Fibroblast of skin of left biceps (primary cell): ENCODE results near the gene OLFML2A.

Experiments
- DNase-seq, 2 experiments: peaks; one replicate each; pipeline ENCODE4 v3.0.0-alpha.2; 2013; ENCODE audit warnings: low read depth in 2 of 2

OLFML2A gene

DNA sequence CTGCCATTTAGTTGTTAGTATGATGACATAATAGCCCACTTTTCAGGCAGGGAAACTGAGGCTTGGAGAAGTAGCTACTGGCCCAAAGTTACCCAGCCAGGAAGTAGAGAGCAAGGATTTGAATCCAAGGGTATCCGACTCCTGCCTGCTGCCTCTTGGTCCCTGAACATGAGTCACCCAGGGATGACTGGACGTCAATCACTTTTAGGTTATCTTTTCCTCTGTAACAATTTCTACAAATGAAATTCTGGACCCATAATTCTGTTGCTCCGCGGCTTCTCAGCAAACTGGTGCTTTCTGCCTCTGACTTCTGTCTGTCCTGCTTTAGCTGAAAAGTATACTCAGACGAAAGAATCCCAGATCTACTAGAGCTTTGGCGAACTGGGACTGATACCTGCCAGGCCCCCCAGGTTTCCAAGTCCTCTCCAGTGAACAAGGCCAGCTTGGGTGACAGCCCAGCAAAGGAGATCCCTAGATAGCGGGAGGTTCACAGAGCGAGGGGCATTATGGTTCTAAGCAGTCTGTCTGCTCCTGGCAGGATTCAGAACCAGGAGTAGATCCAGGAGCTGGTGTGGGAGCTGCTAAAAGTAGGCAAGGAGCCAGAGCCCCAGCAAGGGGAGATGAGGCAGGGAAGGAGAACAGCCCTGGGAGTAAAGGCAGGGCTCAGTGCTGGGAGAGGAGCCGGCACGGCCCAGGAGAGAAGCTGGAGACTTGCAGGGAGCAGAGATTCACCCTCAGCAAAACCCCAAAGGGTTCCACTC lies 20.6 kb downstream of the OLFML2A start:
- no peak for DNase-seq

DNA sequence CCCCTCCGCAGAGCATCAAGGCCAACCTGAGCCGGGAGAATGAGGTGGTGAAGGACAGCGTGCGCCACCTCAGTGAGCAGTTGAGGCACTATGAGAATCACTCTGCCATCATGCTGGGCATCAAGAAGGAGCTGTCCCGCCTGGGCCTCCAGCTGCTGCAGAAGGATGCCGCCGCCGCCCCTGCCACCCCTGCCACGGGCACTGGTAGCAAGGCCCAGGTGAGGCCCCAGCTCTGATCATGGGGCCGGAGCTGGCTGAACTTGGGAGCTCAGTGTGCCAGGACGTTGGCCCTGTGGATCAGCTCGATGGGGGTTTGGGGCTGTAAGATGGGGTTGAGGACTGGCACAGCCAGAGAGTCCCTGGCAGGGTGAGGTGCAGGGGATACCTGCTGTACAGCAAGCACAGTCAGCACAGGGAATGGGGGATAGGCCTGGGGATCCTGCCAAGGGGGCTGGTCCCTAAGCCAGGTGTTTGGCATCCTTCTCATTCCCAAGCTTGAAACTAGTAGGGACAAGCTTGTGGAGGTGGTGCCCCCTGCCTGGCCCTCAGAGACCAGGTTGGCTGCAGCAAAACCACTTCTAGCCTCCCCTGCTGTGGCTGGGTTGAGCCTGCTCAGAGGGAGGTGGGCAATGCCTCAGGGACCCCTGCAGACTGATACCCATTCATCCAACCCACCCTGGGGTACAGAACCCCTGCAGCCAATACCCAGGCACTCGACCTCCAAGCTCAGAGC lies 22.5 kb downstream of the OLFML2A start:
- no peak for DNase-seq

DNA sequence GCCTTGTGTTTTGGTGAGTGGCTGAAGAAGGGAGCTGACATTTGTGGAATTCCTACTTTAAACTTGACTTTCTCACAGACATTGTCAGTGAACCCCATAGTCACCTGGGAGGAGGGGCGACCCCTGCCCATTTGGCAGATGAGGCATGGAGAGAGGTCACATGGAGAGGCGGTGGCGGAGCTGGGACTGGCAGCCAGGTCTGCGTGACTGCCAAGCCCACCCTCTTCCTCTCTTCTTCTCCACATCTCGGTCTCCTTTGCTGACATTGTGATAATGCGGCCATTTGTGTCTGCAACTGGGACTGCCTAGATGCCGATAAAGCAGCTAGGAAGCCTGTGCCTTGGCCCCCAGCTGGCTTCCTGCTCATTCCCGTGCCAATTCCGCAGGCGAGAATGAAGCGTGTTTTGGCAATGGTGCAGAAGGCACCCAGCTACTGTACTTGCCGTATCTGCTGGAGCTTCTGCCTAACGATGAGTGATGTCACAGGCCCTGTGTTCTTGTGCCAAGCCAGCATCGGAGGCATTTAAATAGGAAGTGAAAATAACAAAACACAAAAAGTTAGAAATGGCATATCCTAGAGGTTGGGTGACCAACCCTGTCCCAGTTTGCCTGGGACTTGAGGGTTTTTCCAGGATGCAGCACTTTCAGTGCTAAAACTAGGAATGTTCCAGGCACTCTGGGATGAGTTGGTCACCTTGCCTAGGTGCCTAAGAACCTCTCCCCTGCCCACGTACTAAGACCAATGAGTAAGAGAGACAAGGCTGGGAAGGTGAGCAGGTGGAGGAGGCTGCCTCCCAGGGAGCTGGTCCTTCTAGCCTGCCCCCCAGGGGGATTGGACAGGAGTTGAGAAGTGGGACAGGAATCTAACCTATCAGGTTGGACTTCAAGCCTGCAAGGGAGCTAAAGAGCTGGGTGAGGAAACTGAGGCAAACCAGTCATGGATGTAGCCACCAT lies 23.6 kb downstream of the OLFML2A start:
- DNase-seq: no peak

DNA sequence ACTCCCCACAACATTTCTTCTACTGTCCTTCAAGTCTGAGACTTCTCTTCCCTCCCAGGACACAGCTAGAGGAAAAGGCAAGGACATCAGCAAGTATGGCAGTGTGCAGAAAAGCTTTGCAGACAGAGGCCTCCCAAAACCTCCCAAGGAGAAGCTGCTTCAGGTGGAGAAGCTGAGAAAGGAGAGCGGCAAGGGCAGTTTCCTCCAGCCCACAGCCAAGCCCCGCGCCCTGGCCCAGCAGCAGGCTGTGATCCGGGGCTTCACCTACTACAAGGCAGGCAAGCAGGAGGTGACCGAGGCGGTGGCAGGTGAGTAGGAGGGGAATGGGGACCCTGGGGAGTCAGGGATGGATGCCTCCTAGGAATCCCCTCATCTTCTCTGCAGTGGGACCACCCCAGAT lies 24.4 kb downstream of the OLFML2A start:
- no peak for DNase-seq

DNA sequence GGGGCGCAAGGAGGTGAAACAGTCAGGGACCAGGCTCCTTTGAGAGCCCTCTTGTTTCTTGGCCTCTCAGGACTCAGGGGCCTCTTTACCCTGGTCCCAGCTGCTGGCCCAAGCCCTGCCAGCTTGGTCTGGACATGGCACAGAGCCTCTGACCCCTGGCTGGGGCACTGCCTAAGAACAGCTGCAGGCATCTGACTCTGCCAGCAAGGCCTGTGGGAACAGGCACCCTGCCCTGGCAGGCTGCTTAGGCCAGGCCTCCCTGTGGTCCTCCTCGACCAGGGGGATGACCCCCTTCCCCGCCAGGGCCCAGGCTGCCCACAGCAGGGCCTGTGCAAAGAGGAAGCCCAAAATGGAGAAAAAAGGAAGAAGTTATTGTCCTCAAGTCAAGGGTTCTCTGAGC lies 25.5 kb downstream of the OLFML2A start:
- no peak for DNase-seq

DNA sequence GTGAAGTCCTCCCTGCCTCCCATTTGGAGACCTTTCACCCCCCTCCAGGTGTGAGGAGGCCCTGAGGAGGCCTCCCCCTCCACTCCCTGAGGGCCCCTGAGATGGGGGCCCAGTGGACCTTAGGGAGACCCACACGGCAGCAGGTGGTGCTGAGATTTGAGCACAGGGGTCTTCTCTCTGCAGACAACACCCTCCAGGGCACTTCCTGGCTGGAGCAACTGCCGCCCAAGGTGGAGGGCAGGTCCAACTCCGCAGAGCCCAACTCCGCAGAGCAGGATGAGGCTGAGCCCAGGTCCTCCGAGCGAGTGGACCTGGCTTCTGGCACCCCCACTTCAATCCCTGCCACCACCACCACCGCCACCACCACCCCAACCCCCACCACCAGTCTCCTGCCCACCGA lies 27.0 kb downstream of the OLFML2A start:
- DNase-seq: no peak

DNA sequence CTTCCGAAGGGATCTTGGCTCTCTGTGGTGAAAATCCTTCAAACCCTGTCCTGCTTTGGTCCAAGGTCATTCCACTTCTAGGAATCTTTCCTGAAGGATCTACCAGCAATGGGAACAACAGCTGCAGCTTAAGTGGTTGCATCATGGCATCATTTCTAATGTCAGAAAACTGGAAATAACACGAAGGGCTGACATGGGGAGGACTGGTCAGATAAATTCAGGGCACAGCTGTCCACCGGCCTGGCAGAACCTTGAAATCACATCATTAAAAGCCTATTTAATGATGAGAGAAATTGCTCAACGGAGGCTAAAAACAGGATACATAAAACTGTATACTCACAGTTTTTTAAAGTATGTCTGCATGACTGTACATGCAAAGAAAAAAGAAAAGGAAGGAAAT lies 28.3 kb downstream of the OLFML2A start:
- no peak for DNase-seq

DNA sequence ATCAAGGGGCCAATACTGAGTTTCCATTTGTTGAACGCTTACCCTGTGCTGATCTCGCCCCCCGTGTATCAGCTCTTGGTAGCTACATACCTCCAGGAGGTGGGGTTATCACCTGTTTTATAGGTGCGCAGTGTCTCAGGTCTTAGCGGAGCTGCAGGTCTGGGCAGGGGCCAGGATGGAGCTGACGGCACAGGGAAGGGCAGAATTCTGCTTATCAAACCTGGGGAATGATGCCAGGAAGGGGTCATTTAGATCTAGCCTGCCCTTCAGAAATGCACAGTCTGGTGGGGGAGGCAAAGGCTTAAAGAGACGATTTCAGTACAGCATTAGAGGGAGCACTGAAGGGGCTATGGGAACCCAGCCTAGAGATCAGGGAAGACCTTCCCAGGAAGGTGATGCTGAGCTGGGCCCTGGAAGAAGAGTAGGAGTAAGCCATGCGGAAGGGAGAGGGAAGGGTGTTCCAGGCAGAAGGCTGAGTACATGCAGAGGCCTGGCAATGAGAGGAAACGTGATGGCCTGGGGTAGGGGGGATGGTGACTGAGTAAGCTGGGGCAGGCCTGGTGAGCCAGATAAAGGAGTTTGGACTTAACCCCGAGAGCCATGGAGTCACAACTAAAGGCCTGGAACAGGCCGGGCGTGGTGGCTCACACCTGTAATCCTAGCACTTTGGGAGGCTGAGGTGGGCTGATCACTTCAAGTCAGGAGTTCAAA lies 31.5 kb downstream of the OLFML2A start:
- DNase-seq: no peak

DNA sequence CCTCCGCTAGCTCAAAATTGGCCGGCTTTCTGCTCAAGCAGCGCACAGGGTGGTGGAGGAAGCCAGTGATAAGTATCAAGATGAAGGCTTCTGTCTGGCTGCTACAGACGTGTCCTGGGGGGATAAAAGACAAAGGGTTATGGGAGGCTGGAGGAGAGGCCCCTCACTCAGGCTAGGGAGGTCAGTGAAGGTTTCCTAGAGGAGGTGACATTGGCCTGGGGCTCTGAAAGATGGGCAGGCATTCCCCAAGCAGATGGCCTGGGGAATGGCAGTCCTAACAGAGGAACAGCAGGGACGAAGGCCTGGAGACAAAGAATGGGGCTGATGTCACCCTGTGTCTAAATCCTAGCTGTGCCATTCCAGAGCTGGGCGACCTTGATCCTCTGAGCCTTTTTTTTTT lies 32.3 kb downstream of the OLFML2A start:
- DNase-seq: no peak

DNA sequence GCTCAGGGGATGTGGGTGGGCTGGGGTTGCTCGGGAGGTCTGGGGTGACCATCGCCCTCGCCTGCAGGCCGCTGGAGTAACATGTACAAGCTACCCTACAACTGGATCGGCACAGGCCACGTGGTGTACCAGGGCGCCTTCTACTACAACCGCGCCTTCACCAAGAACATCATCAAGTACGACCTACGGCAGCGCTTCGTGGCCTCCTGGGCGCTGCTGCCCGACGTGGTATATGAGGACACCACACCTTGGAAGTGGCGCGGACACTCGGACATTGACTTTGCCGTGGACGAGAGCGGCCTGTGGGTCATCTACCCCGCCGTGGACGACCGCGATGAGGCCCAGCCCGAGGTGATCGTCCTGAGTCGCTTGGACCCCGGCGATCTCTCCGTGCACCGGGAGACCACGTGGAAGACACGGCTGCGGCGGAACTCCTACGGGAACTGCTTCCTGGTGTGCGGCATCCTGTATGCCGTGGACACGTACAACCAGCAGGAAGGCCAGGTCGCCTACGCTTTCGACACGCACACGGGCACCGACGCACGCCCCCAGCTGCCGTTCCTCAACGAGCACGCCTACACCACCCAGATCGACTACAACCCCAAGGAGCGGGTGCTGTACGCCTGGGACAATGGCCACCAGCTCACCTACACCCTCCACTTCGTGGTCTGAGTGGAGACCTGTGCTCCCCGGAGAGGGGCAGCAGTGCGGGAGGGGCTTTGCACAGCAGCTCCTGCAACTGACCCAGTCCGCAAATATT lies 33.0 kb downstream of the OLFML2A start:
- DNase-seq: no peak

DNA sequence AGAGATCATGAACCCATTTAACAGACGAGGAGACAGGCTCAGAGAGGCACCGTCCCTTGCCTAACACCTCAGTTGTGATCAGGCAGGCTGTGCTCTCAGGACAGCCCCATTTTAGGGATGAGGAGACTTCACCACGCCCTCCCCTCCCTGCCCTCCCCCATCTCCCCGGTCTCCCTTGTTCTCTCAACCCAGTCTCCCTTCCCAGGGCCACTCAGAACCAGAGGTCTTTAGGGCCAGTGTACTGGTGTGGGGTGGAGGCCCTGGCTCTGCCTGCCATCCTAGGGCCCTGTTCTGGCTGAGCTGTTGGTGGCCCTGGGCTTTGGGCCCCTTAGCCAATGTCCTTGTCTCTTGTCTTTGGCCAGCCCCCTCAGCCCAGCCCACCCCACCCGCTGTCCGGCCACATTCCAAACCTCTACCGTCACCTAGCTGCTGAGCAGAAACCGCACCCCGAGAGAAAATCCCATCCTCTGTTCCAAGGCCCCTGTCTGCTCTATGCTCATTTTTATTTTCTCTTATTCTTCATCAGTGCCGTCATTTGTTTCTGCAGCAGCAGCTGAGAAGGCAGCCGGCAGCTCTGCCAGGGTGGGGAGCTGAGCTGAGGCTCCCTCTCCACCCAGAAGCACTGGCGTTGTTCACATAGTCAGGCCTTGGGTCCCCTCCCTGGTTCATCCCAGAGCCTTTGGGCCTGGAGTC lies 33.9 kb downstream of the OLFML2A start:
- DNase-seq: peak; percentile 47 to 52

DNA sequence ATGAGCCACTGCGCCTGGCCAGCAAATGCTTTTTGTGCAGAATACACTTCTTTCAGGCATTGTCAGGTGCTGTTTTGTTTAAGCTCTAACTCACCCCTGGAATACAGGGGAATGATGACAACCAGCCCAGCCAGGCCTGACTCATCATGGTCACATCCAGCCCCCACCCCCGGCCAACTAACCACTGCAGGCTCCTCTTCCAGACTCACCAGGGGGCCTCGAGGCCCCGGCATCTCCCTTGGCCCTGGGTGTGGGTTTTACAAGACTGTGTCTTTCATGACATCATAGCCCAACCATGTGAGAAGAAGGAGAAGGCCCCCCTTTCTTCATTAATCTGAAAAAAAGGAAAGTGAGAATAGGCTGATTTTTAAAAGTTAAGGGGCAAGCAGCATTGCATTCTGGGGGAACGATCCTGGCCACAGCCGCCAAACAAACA lies 35.5 kb downstream of the OLFML2A start:
- DNase-seq: peak; percentile 95 to 96

DNA sequence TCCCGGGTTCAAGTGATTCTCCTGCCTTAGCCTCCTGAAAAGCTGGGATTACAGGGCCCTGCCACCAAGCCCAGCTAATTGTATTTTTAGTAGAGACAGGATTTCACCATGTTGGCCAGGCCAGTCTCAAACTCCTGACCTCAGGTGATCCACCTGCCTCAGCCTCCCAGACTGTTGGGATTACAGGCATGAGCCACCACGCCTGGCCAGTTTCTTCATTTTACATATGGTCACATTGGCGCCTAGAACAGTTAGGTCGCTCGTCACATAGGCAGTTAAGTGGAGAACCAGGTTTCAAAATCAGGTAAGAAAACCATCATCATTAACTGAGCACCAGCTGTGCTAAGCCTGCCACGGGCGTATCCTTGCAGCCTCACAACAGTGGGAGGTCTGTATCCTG lies 36.1 kb downstream of the OLFML2A start:
- no peak for DNase-seq

DNA sequence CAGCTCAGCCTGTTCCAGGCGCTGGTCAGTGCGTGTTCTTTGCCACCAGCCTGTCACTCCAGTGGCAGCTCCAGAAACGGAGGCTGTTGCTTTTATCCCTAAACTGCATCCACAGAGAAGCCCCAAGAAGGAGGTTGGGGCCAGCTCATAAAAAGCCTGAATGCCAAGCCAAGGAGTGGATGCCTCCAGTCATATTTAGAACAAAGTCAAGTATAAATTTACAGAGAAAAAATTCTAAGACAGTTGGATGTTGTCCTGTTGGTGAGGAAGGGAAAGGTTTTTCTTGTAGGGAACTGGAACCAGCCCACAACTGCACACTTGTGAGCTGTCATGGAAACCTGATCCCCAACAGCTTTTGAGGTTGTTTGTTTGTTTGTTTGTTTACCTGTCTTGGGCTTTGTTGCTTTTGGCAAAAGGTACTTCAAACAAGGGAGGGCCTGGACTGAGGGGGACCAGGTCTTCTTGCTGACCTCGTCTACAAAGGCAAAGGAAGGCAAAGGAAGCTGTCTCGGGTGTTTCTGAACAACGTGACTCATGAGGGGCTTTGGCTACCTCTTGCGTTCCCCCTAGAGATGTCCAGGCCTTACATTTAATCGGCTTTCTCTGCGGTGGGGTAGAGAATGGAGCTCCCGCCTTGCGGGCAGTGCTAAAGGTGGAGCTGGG lies 36.7 kb downstream of the OLFML2A start:
- DNase-seq: no peak

DNA sequence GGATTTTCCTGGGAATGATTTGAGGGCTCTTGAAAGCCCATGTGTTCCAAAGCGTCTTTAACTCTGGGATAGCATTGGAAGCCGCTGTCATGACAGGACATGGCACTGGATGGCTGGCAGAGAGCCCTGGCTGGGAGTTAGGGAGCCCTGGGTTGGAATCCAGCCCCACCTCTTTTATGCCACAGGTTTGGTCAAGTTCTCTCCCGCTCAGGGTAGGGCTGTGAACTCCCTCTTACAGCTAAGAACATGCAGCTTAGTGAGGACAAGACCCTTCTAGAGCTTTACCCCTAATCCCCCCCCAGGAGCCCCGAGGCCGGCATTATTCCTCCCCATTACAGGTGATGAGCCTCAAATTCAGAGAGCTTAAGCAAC lies 37.2 kb downstream of the OLFML2A start:
- DNase-seq: no peak

DNA sequence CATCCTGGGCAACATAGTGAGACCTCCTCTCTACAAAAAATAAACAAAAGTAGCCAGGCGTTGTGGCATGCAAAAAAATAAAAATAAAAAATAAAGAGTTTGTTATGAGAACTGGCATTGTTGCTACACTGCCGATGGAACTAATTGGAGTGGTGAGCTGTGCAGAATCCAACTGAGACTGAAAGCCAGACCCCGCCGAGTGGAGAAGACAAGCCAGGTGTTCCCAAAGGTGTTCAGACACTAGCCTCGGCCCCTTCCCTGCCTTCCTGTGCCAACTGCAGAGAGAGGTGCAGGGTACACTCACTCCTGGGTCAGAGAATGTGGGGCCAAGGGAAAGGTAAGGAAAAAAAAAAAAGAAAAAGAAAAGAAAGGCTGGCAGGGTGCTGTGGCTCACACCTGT lies 38.7 kb downstream of the OLFML2A start:
- DNase-seq: no peak

DNA sequence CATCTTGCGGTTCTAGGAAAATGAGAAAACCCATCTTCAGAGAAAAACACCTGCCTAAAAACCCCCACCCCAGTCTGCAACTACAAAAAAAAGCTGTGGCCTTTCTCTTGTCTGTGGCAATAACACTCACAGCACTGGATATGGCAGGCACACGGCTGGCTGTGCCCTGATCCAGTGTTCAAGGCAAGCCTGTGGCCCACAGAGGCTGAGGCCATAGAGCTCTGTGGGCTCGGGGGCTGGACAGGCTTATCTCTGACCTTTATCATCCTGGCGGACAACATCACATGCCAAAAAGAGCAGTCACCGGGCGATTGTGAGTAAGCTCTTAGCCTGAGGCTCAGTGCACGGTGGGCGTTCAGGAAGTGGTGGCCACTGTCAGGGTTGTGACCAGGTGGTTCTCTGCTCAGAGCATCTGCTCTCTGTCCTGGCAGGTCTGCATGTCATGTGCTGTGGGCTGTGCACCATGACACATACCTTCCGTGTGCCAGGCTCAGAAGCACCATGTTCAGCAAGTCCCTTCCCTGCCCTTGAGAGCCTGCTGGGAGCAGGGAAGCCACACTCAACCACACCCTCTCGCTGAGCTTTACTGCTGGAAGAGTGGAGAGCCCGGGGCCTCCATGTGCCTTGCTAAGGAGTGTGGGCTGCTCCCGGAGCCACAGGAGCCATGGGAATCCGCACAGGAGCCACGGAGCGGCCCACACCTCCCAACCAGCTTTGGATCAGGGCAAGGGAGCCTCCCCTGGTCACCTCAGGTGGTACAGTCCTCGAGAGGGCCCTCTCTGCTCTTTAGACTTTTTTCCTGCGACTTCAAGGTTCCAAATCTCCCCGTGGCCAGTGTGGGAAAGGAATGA lies 41.7 kb downstream of the OLFML2A start:
- DNase-seq: no peak

DNA sequence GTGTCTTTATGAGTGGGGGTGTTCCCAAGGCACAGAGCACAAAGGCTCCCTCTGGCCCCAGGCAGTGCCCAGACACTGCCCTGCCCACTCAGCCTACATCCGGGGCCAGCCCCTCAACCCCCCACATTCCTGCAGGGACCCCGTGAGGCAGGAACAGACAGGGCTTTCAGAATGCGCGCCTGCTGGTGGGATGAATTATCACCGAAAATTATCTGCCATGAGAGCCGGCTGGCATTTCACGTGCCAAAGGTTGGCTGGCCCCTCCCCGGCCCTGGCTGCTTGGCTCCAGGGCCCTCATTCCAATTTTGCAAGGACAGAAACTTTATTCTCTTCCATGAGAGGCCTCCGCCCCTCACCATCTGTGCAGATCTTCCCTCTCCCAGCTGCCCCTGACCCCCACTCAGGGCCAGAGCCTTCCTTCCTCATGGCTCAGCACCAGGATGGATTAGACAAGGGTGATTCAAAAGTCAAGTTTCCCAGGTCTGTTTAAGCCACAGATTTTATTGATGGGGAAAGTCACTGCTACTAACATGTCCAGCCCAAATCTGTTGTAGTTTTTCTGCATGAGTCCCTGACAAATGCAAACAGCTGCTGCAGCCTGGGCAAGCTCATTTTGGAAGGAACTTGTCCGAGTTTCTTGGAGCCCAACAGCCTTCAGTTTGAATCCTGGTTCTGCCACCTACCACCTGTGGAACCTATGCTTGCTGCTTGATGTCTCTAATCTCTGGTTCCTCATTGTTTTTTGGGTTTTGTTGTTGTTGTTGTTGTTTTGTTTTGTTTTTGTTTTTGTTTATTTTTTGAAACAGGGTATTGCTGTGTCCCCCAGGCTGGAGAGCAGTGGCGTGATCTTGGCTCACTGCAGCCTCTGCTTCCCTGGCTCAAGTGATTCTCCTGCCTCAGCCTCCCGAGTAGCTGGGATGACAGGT lies 44.0 kb downstream of the OLFML2A start:
- no peak for DNase-seq
